C4-2B (cell line): ENCODE data around the gene CUEDC1.
A peak's percentile ranks its signal among the peaks of the same experiment; 100 is the strongest.

Source experiments
- H3K27ac ChIP-seq: fragments of 450-650 bp; 2 replicates; pipeline ENCODE4 v1.5.1; 2017
- CTCF ChIP-seq: fragments of 450-650 bp; conservative IDR thresholded peaks from 2 replicates; pipeline ENCODE4 v1.5.1; 2017; ENCODE audit warnings: mild to moderate bottlenecking
- ZFX ChIP-seq: fragments of 450-650 bp; IDR thresholded peaks from 2 replicates; pipeline ENCODE4 v1.6.1; 2017

Gene CUEDC1

GRCh38 chr17:57955183-57955931, at the start of gene CUEDC1:
Gene CUEDC1, minus strand, starts transcription at chr17:57955412. Its CDS starts 69,848 bp downstream, at chr17:57885564.
- peak within 1 kb of the TSS; percentile 52 for H3K27ac ChIP-seq

DNA sequence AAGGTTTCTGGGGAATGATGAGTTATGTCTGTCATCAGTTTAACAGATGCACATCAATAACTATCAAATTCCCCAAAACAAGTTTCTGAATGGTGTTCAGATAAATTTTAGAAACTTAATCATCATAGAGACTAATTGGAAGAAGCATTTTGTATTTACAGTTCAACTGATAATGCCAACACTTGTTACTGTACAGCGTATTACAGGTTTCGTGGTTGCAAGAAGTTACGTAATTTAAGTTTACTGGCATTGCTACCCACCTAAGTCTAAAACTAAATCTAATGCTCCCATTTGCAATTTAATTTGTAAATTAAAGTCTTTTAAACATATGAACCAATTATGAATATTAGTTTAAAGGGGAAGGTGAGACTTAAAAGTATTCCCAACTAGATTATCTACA, 48.8 kb upstream of the CUEDC1 start:
- TF ChIP-seq CTCF (no peak), ZFX (no peak)
- H3K27ac ChIP-seq = no peak overlapping the region

More at GRCh38 chr17:57955183-57955931, at the start of gene CUEDC1:
- TF ChIP-seq ZFX (no peak), CTCF (no peak; the same call in 1 of the 2 replicates)

GRCh38 chr17:58002973-58003372, 47.8 kb upstream of the CUEDC1 start:
- H3K27ac ChIP-seq = no peak overlapping the region
- no peak for TF ChIP-seq CTCF

GRCh38 chr17:58002154-58002948, 47.1 kb upstream of the CUEDC1 start:
- TF ChIP-seq ZFX (no peak), CTCF (no peak)
- no peak overlapping the region for H3K27ac ChIP-seq

GRCh38 chr17:58001461-58002124, 46.4 kb upstream of the CUEDC1 start:
- no peak overlapping the region for H3K27ac ChIP-seq
- no peak for TF ChIP-seq ZFX
- TF ChIP-seq CTCF = no peak

GRCh38 chr17:57999496-58000017, 44.3 kb upstream of the CUEDC1 start:
- TF ChIP-seq ZFX (no peak), CTCF (peak; percentile 91)

More at GRCh38 chr17:57999496-58000017, 44.3 kb upstream of the CUEDC1 start:
- no peak overlapping the region for H3K27ac ChIP-seq
